AG10803 (cell line): ENCODE results near the gene PIGL.
"Not testable (repeated sequence)": the region's sequence is repeated elsewhere in the genome, so short reads cannot be mapped to it uniquely, and the experiment has no call there.

Experiments used
- DNase-seq: peaks from one replicate; pipeline ENCODE4 v3.0.0; 2010; ENCODE audit warnings: low read depth
- H3K4me3 ChIP-seq: 2 replicates; pipeline ENCODE4 v1.5.1; 2011; ENCODE audit warnings: mild to moderate bottlenecking, low read length, control low read depth
- TF ChIP-seq, protein P1 (sequence below): conservative IDR thresholded peaks from 2 replicates; pipeline ENCODE4 v1.5.1; 2011; ENCODE audit warnings: mild to moderate bottlenecking, low read length, control low read depth, inconsistent platforms

The PIGL gene

DNA sequence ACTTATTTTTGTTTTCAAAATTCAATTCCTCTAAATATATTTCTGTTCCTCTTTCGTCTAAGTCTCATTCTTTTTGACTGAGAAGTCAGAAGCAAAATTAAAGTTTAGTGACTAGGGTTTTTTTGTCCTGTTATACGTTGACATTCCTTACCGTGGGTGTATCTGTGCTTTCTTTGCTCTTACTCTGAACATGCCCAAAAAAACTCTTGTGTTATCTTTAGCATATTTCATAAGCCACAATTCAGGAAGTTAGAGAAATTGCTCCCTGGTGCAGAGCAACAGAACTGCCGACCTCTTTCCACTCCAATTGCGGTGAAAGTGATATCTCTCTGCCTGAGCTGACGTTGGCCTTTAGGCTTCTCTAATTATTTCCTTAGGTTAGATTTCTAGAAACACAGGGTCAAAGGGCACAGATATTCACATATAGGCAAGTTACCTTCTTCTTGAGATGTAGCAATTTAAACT, 70.6 kb downstream of the PIGL start:
- no peak overlapping the region for H3K4me3 ChIP-seq
- TF ChIP-seq, protein P1, sequence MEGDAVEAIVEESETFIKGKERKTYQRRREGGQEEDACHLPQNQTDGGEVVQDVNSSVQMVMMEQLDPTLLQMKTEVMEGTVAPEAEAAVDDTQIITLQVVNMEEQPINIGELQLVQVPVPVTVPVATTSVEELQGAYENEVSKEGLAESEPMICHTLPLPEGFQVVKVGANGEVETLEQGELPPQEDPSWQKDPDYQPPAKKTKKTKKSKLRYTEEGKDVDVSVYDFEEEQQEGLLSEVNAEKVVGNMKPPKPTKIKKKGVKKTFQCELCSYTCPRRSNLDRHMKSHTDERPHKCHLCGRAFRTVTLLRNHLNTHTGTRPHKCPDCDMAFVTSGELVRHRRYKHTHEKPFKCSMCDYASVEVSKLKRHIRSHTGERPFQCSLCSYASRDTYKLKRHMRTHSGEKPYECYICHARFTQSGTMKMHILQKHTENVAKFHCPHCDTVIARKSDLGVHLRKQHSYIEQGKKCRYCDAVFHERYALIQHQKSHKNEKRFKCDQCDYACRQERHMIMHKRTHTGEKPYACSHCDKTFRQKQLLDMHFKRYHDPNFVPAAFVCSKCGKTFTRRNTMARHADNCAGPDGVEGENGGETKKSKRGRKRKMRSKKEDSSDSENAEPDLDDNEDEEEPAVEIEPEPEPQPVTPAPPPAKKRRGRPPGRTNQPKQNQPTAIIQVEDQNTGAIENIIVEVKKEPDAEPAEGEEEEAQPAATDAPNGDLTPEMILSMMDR, result no peak
- DNase-seq, result peak; percentile 70

DNA sequence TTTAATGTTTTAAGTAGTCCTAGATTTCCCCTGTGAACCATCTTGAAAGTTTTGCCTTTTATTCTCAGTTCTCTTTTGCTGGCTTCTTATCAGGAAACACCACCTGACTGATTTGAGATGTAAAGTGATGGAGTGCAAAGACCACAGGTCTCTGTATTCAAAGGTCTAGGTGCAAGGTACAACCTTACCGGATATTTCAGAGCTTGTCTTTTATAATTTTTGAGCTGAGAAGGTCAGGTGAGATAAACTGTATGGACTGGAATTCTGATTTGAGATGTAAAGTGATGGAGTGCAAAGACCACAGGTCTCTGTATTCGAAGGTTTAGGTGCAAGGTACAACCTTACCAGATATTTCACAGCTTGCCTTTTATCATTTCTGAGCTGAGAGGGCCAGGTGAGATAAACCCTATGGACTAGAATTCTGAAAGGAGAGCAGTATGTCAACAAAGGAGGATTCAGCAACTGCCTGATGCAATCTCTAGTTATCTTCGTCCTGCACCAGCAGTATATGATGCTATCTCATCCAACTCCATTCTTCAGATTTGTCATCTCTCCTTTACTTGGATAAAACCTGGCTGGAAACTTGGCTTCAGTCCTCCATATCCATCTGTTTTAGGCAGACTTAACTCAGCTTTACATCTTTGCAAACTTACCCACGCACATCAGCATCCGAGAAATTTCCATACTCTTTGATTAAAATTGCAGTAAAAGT, 72.0 kb downstream of the PIGL start:
- TF ChIP-seq, protein P1, result no peak
- no peak for DNase-seq

DNA sequence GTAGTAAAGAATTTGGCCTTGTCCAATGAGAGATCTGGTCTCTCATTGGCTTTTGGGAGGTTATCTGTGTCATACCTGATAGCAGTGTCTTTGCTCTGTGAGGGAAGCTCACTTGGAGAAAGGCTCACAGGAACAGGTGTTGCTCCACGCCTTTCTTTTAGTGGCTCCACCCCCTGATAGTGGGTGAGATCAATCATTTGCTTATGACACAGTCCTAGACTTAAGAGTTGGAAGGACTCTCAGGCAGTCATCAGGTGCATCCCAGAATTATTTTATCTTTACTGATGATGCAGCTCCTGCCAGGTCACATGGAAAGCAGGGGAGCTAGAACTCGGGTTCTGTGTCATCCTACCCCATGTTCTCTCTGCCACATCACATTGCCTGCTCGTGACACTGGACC, 76.9 kb downstream of the PIGL start:
- H3K4me3 ChIP-seq, result no peak overlapping the region
- no peak for DNase-seq
- TF ChIP-seq, protein P1, result no peak

More for the DNA sequence above, 72.0 kb downstream of the PIGL start:
- H3K4me3 ChIP-seq, result no peak overlapping the region

DNA sequence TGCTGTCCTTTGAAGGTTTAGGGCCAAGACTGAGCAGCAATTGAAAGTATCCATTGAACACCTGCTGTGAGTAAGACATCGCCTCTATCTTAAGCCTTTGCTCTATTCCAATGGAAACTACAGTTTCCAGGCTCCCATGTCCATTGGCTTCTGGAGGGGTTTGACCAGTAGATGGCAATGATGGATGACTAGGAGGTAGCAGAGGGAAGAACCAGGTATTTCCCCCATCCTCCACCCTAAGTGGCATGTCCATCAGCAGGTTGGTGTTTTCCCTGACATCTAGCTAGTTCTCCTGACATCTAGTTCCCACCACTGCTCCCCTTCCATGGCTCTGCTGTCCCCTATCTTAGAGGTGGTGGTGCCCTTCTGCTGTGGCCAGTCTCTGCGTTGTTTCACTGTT, 77.5 kb downstream of the PIGL start:
- no peak overlapping the region for H3K4me3 ChIP-seq
- DNase-seq, result no peak
- TF ChIP-seq, protein P1, result no peak

DNA sequence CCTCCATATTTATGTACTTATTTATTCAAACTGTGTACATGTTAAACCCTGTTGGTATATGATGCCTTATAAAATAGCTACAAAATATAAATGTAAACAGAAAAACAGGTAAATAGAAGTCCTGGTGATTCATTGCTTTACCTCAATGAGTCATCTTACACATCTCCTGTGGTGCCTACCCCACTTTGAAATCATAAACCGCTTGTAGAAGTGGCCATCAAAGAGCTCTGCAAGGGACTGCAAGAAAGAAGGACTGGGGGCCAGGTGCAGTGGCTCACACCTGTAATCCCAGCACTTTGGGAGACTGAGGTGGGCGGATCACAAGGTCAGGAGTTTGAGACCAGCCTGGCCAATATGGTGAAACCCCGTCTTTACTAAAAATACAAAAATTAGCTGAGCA, 79.1 kb downstream of the PIGL start:
- DNase-seq, result not testable (repeated sequence)

DNA sequence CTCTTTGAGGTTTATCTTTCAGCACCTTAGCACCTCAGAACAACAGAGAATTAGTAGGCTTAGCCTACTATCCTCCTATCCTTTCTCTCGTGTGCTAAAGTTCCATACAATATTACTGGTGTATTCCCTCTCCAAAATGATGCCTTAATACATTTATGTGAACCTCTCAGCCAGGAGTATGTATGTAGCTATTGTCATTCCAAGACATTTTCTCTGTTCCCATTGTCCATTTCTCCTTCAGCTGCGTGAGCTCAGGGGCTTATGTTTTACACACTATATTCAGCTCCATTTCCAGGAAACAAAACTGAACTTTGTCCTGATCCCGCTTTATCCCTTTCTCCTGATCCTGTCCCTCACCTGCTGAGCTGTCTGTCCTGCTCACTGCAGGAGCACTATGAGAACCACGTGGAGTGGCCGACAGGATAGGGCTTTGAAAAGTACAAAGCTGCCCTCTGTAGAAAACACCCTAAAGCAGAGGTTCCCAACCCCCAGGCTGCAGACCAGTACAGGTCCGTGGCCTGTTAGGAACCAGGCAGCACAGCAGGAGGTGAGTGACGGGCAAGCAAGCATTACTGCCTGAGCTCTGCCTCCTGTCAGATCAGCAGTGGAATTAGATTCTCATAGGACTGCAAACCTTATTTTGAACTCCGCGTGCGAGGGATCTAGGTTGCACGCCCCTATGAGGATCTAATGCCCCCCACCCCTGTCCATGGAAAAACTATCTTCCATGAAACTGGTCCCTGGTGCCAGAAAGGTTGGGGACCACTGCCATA, 80.5 kb downstream of the PIGL start:
- H3K4me3 ChIP-seq, result no peak overlapping the region
- TF ChIP-seq, protein P1, result no peak
- no peak for DNase-seq

More for the DNA sequence above, 79.1 kb downstream of the PIGL start:
- H3K4me3 ChIP-seq, result not testable (repeated sequence)

DNA sequence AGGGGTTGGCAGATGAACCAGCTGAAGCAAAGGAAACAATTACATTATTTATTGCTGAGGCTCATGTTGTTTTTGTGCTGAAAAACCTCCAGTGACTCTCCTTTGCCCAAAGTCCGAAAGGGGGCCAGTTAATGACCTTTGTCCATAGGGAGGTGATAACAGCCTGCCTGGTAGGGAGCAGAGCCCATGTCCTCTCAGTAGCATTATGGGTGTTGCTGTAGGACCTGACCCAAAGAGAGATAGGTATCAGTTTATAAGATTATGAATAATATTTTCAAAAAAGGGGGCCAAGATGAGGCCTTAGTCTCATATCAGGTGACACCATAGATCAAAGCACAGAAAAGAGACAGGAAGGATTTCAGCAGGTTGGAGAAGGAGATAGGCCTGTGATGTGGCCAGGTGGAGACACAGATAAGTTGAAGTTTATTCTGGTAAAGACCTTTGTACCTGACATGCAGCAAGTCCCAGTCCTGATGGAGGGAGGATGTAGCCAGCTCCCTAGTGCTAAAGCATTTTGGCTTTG, 81.2 kb downstream of the PIGL start:
- no peak for DNase-seq
- TF ChIP-seq, protein P1, result no peak
- H3K4me3 ChIP-seq, result no peak overlapping the region
